Measurements from ENCODE around the gene PDE4D. TPM values are rescaled to one million over a fixed set of nuclear protein-coding genes. Genes with fewer than 3 reads are reported as not detected.

The PDE4D gene
- total RNA-seq, 1 experiment from 2014 or later, result 61.2 TPM

GRCh38 chr5:59856358-59856757, 37.2 kb downstream of the PDE4D start:
- H3K79me2 ChIP-seq (ENCODE audit: low read length), result no peaks in the 10 kb centered on the region
- no peaks in the 10 kb centered on the region; the same call in 1 of the 2 replicates for H4K20me1 ChIP-seq (ENCODE audit: insufficient read depth, low read depth, low read length)
- H3K27ac ChIP-seq (ENCODE audit: low read length), result no peak overlapping the region
- H3K9ac ChIP-seq (ENCODE audit: low read length), result no peak overlapping the region
- H3K4me2 ChIP-seq (ENCODE audit: low read depth, low read length, poor library complexity, severe bottlenecking), result no peak overlapping the region
- no peaks in the 10 kb centered on the region for H3K4me1 ChIP-seq (ENCODE audit: low read length)
- no peaks in the 10 kb centered on the region for H3K27me3 ChIP-seq (ENCODE audit: low read length)
- no peaks in the 10 kb centered on the region for H3K9me2 ChIP-seq (replicated peaks; ENCODE audit: insufficient read depth, low read length)
- H2AFZ ChIP-seq (ENCODE audit: low read length), result no peak overlapping the region
- no peaks in the 10 kb centered on the region for H3K9me3 ChIP-seq (ENCODE audit: low read length)
- H3K36me3 ChIP-seq (ENCODE audit: insufficient read depth, low read length), result no peaks in the 10 kb centered on the region
- H3K4me3 ChIP-seq (ENCODE audit: low read length), result no peak overlapping the region
- no peak for DNase-seq

GRCh38 chr5:59850766-59851165, 42.8 kb downstream of the PDE4D start:
- DNase-seq, result no peak
- Histone ChIP-seq H3K9ac (ENCODE audit: low read length) (no peak overlapping the region), H3K9me2 (replicated peaks; ENCODE audit: insufficient read depth, low read length) (no peaks in the 10 kb centered on the region), H3K9me3 (ENCODE audit: low read length) (no peaks in the 10 kb centered on the region), H3K79me2 (ENCODE audit: low read length) (no peaks in the 10 kb centered on the region), H3K27ac (ENCODE audit: low read length) (no peak overlapping the region), H3K36me3 (ENCODE audit: insufficient read depth, low read length) (no peaks in the 10 kb centered on the region), H3K4me3 (ENCODE audit: low read length) (no peak overlapping the region), H4K20me1 (ENCODE audit: insufficient read depth, low read depth, low read length) (peaks cover 4% of the 10 kb centered on the region; the same call in 1 of the 2 replicates), H3K4me1 (ENCODE audit: low read length) (no peaks in the 10 kb centered on the region), H2AFZ (ENCODE audit: low read length) (no peak overlapping the region), H3K27me3 (ENCODE audit: low read length) (no peaks in the 10 kb centered on the region), H3K4me2 (ENCODE audit: low read depth, low read length, poor library complexity, severe bottlenecking) (no peak overlapping the region)

GRCh38 chr5:59847586-59847985, 45.9 kb downstream of the PDE4D start:
- no peaks in the 10 kb centered on the region for H3K9me3 ChIP-seq (ENCODE audit: low read length)
- no peaks in the 10 kb centered on the region for H3K4me1 ChIP-seq (ENCODE audit: low read length)
- H3K9ac ChIP-seq (ENCODE audit: low read length), result no peak overlapping the region
- no peak overlapping the region for H3K4me2 ChIP-seq (ENCODE audit: low read depth, low read length, poor library complexity, severe bottlenecking)
- H4K20me1 ChIP-seq (ENCODE audit: insufficient read depth, low read depth, low read length), result peaks cover 7% of the 10 kb centered on the region; the same call in 1 of the 2 replicates
- DNase-seq, result no peak
- H3K36me3 ChIP-seq (ENCODE audit: insufficient read depth, low read length), result no peaks in the 10 kb centered on the region
- H3K9me2 ChIP-seq (replicated peaks; ENCODE audit: insufficient read depth, low read length), result no peaks in the 10 kb centered on the region
- H3K79me2 ChIP-seq (ENCODE audit: low read length), result no peaks in the 10 kb centered on the region
- H3K27me3 ChIP-seq (ENCODE audit: low read length), result no peaks in the 10 kb centered on the region
- no peak overlapping the region for H3K4me3 ChIP-seq (ENCODE audit: low read length)
- no peak overlapping the region for H3K27ac ChIP-seq (ENCODE audit: low read length)
- H2AFZ ChIP-seq (ENCODE audit: low read length), result no peak overlapping the region

- no peaks in the 10 kb centered on the region for H3K9me2 ChIP-seq (replicated peaks; ENCODE audit: insufficient read depth, low read length)
- no peak overlapping the region for H2AFZ ChIP-seq (ENCODE audit: low read length)
- H3K79me2 ChIP-seq (ENCODE audit: low read length), result no peaks in the 10 kb centered on the region
- no peak overlapping the region for H3K4me2 ChIP-seq (ENCODE audit: low read depth, low read length, poor library complexity, severe bottlenecking)
- no peaks in the 10 kb centered on the region for H3K27me3 ChIP-seq (ENCODE audit: low read length)
- H3K27ac ChIP-seq (ENCODE audit: low read length), result no peak overlapping the region
- H3K9me3 ChIP-seq (ENCODE audit: low read length), result no peaks in the 10 kb centered on the region
- H4K20me1 ChIP-seq (ENCODE audit: insufficient read depth, low read depth, low read length), result peaks cover 3% of the 10 kb centered on the region; the same call in 1 of the 2 replicates
- H3K4me3 ChIP-seq (ENCODE audit: low read length), result no peak overlapping the region
- no peak overlapping the region for H3K9ac ChIP-seq (ENCODE audit: low read length)
- no peaks in the 10 kb centered on the region for H3K4me1 ChIP-seq (ENCODE audit: low read length)
- no peak for DNase-seq
- no peaks in the 10 kb centered on the region for H3K36me3 ChIP-seq (ENCODE audit: insufficient read depth, low read length)
Measured at GRCh38 chr5:59845730-59846129, 47.8 kb downstream of the PDE4D start.

GRCh38 chr5:59843511-59844213, 49.9 kb downstream of the PDE4D start:
- no peaks in the 10 kb centered on the region for H3K9me2 ChIP-seq (replicated peaks; ENCODE audit: insufficient read depth, low read length)
- no peak overlapping the region for H2AFZ ChIP-seq (ENCODE audit: low read length)
- H3K4me2 ChIP-seq (ENCODE audit: low read depth, low read length, poor library complexity, severe bottlenecking), result no peak overlapping the region
- H3K9me3 ChIP-seq (ENCODE audit: low read length), result no peaks in the 10 kb centered on the region
- no peaks in the 10 kb centered on the region for H3K27me3 ChIP-seq (ENCODE audit: low read length)
- no peak overlapping the region for H3K9ac ChIP-seq (ENCODE audit: low read length)
- 0 out of 2 replicates have a peak, but pooled peaks cover 3% of the 10 kb centered on the region for H4K20me1 ChIP-seq (ENCODE audit: insufficient read depth, low read depth, low read length)
- H3K4me1 ChIP-seq (ENCODE audit: low read length), result no peaks in the 10 kb centered on the region
- H3K36me3 ChIP-seq (ENCODE audit: insufficient read depth, low read length), result no peaks in the 10 kb centered on the region
- no peaks in the 10 kb centered on the region for H3K79me2 ChIP-seq (ENCODE audit: low read length)
- no peak overlapping the region for H3K4me3 ChIP-seq (ENCODE audit: low read length)
- H3K27ac ChIP-seq (ENCODE audit: low read length), result no peak overlapping the region
- no peak for DNase-seq

GRCh38 chr5:59842999-59843398, 50.5 kb downstream of the PDE4D start:
- no peak overlapping the region for H3K27ac ChIP-seq (ENCODE audit: low read length)
- H3K4me1 ChIP-seq (ENCODE audit: low read length), result no peaks in the 10 kb centered on the region
- H3K9me2 ChIP-seq (replicated peaks; ENCODE audit: insufficient read depth, low read length), result no peaks in the 10 kb centered on the region
- H4K20me1 ChIP-seq (ENCODE audit: insufficient read depth, low read depth, low read length), result 0 out of 2 replicates have a peak, but pooled peaks cover 3% of the 10 kb centered on the region
- no peaks in the 10 kb centered on the region for H3K79me2 ChIP-seq (ENCODE audit: low read length)
- no peaks in the 10 kb centered on the region for H3K9me3 ChIP-seq (ENCODE audit: low read length)
- H3K4me3 ChIP-seq (ENCODE audit: low read length), result no peak overlapping the region
- no peak overlapping the region for H2AFZ ChIP-seq (ENCODE audit: low read length)
- no peaks in the 10 kb centered on the region for H3K36me3 ChIP-seq (ENCODE audit: insufficient read depth, low read length)
- no peaks in the 10 kb centered on the region for H3K27me3 ChIP-seq (ENCODE audit: low read length)
- H3K9ac ChIP-seq (ENCODE audit: low read length), result no peak overlapping the region
- no peak overlapping the region for H3K4me2 ChIP-seq (ENCODE audit: low read depth, low read length, poor library complexity, severe bottlenecking)
- no peak for DNase-seq

- H2AFZ ChIP-seq (ENCODE audit: low read length), result no peak overlapping the region
- no peaks in the 10 kb centered on the region for H3K36me3 ChIP-seq (ENCODE audit: insufficient read depth, low read length)
- H3K9me3 ChIP-seq (ENCODE audit: low read length), result no peaks in the 10 kb centered on the region
- DNase-seq, result no peak
- no peak overlapping the region for H3K4me3 ChIP-seq (ENCODE audit: low read length)
- H3K27ac ChIP-seq (ENCODE audit: low read length), result no peak overlapping the region
- no peaks in the 10 kb centered on the region for H3K4me1 ChIP-seq (ENCODE audit: low read length)
- H3K27me3 ChIP-seq (ENCODE audit: low read length), result no peaks in the 10 kb centered on the region
- no peak overlapping the region for H3K4me2 ChIP-seq (ENCODE audit: low read depth, low read length, poor library complexity, severe bottlenecking)
- no peaks in the 10 kb centered on the region for H3K9me2 ChIP-seq (replicated peaks; ENCODE audit: insufficient read depth, low read length)
- H4K20me1 ChIP-seq (ENCODE audit: insufficient read depth, low read depth, low read length), result 0 out of 2 replicates have a peak, but pooled peaks cover 3% of the 10 kb centered on the region
- no peaks in the 10 kb centered on the region for H3K79me2 ChIP-seq (ENCODE audit: low read length)
- no peak overlapping the region for H3K9ac ChIP-seq (ENCODE audit: low read length)
Measured at GRCh38 chr5:59840200-59840601, 53.3 kb downstream of the PDE4D start.

- Histone ChIP-seq H3K9ac (ENCODE audit: low read length) (no peak overlapping the region), H3K27me3 (ENCODE audit: low read length) (no peaks in the 10 kb centered on the region), H3K9me2 (replicated peaks; ENCODE audit: insufficient read depth, low read length) (no peaks in the 10 kb centered on the region), H3K27ac (ENCODE audit: low read length) (no peak overlapping the region), H3K4me3 (ENCODE audit: low read length) (no peak overlapping the region), H3K9me3 (ENCODE audit: low read length) (no peaks in the 10 kb centered on the region), H3K36me3 (ENCODE audit: insufficient read depth, low read length) (no peaks in the 10 kb centered on the region), H2AFZ (ENCODE audit: low read length) (no peak overlapping the region), H3K4me1 (ENCODE audit: low read length) (no peaks in the 10 kb centered on the region), H3K4me2 (ENCODE audit: low read depth, low read length, poor library complexity, severe bottlenecking) (no peak overlapping the region), H4K20me1 (ENCODE audit: insufficient read depth, low read depth, low read length) (no peaks in the 10 kb centered on the region), H3K79me2 (ENCODE audit: low read length) (no peaks in the 10 kb centered on the region)
- no peak for DNase-seq
Measured at GRCh38 chr5:59838989-59839388, 54.5 kb downstream of the PDE4D start.

Measured in Karpas-422 (cell line).